ELR (cell line): Measurements from ENCODE around the gene RASSF8.

Experiments
- DNase-seq: peaks from one replicate; pipeline ENCODE4 v3.0.0-alpha.2; 2015; ENCODE audit warnings: low read depth

RASSF8 gene

DNA sequence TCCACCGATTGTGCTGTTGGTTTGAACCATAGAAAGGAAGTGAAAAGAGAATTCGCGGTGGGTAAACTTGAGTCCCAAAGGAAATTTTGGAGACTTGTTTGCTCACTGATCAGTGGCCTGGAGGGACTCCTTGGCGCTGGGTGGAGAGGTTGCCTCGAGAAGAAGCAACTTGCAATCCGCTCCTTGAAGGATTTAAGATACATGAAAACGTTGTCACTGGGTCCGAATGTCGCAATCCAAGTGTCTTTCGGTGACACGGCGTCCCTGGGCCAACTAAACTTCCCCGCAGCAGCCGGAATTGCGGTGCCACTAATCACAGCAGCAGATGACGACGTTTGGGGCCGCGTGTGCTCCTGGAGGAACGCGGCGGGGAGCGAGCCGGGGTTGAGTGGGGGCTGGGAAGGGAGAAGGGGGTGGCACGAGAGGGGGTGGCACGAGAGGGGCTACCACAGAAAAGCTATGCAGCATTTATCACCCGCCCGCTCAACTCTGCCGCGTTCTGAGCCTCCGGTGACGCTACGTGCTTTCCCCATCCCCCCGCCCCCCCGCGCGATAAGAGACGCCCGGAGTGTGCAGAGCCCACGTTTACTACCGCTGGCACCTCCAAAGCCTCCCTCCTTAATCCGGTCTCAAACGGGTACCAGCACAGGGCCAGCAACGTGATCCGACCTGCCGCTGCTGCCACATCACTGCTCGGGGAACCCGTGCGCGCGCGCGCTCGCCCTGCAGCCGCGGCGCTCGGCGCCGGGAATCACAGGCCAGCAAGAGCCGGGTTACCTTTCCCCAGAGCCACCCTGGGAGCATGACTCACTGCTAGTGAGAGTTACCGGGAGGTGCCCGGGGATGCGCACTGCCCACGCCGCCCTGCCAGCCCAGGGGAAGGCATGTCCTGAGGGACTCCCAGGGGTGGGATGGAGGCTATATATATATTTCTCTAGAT is 167.2 kb downstream of the RASSF8 start:
- peak; percentile 83 for DNase-seq

DNA sequence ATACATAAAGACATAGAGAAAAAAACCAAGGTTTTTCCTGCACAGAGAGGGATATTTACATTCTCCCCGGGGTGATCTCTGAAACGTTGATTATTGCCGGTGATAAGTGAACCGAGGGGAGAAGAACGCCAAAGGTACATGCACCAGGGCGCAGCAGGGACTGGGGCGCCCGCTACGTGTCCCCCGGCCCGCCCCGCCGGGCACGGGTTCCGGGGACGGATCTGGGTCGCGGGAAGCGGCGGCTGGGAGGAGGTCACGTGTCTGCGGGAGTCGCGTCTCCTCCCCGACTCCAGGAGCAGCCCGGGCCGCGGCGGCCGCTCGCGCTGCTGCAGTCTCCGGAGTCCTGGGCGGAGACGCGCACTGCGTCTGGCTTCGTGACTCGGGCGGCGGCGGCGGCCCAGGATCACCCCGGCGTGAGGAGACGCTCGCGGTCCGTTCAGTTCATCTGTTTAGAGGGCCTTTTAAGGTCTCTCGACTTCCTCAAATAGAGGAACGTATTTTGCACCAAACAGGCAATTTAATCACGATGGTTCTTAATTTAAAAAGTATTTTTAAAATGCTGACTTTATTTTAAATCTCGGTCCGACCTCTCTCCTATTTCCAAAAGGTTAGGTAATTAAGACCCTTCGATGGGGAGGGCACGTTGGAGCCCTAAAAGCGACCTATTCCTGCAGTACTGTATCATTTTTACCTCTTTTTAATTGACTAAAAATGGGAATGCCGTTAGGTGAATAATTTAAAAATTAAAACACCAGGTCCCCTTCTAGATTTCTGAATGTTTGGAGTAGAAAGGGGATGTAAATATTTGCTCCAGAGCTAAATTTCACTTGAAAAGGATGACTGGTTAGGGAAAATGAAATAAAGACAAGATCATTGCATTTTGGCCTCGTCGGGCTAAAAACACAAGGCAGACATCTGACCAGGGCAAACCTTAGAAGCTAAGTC is 168.1 kb downstream of the RASSF8 start:
- DNase-seq, result peak; percentile 87

DNA sequence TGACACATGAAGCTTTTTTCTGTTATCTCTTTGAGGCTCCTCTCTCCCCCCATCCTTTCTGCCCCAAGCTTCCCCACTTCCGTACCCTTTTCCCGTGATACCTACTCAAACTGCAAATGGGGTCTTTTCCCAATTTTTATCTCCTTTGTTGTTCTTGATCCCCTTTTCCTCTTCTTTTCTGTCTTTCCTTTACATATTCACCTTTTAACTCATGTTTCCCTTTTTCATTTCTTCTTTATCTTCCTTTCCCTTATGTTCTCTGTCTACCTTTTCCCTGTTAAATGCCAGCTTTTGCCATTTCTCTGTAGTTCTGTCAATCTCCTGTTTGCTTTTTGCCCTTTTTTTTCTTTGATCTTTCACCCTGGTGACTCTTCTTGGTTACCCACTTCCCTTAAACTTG is 168.9 kb downstream of the RASSF8 start:
- no peak for DNase-seq

DNA sequence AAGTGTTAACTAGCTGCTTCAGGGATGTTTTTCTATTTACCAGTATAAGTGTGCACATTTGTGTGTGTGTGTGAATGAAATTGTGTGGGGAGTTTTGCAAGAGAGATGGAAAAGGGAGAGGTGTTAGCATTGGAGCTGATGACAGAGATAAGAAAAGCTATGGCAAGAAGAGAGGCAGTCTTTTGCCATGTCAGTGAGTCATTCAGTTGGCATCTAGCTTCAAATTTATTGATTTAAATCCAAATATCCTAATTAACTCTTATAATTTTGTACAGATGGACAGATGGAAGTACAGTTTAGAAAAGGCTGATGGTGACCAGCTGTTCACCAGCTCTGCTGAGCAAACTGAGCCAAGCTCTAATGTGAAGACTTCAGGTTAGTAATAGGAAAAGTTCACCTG is 169.7 kb downstream of the RASSF8 start:
- DNase-seq, result peak; percentile 6
